Left cardiac atrium (tissue), 4 donors: ENCODE results near the gene KRT72. TPM values are rescaled to one million over a fixed set of nuclear protein-coding genes. Genes with fewer than 3 reads are reported as not detected.

Experiments
- ATAC-seq, 2 donors: fragments of 200-7000 bp; cut with Tn5 transposase; one replicate each; pipeline ENCODE4 v1.9.1; 2020; ENCODE audit warnings: mild to moderate bottlenecking in 2 of 2, moderate library complexity in 2 of 2
- DNase-seq: peaks from one replicate; pipeline ENCODE4 v3.0.0-alpha.2; 2020
- intact Hi-C, 2 donors: fragments of 100-400 bp; cut with DNase I; formaldehyde crosslinking; loops; one replicate each; pipeline versions ENCODE4 v1.14.1 to v1.15.1; 2022 to 2023
- total RNA-seq, 2 donors: library from RNA; stranded (reverse); fragmentation: NEBNext Ultra II Directional; extraction: Animal tissue kit (Norgen Biotek cat#: 25700); gene quantifications; one replicate each; pipeline ENCODE4 v1.2.1, GENCODE V29; 2021
- donor health status: DM: no; HTN: yes; CAD: no.
- donor health status: DM: no; HTN: yes; CAD: no; lungs with severe emphysema.
- donor health status: DM: yes; HTN: yes; CAD: no.
- donor health status: Dilated cardiomyopathy.

KRT72 gene
- total RNA-seq, 2 donors from 2014 or later, result not detected

DNA sequence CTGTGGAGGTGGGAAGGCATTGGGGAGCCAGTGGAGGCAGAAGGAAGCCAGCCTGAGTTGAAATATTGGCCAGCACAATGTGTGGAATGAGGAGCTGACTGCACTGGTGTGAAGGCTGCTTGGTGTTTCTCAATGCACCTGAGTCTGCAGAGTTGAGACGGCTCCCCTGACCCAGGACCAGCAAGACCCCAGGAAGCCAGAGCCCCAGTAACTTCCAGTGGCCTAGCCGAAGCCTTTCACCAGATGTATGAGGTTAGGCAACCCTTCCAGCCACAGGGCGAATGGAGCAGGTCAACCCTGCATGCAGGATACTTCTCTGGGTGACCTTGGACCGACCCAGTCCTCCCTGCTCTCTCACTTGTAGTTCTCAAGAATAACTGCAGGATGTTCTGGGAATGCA, 30.0 kb upstream of the KRT72 start:
- intact Hi-C loops, result no loop called here
- DNase-seq, result no peak

DNA sequence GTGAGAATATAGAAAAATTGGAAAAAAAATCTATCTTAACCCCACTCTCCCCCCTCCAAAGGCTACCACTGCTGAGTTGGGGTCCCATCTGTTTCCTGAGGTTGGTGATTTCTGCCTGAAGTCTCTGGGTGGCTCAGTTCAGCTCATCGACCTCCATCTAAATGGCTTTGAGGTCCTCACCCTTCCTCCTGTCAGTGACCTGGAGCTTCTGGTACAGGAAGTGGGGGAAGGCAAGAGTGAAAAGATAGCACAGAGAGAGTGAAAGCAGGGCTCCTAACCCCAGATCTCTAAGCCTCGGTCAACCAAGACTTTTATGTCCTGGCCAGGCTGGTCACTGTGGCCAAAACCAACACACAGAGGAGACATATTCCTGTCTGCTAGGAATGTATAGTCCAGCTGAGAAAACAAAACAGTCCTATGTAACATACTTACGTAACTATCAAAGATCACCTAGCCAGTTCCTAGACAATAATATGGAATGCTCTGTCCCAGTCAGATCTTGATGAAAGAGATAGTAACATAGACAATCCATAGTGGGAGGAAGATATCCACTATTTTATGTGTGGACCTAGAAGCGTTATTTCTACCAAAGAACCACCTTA, 29.4 kb upstream of the KRT72 start:
- intact Hi-C loops, result no loop called here
- DNase-seq, result no peak
- ATAC-seq, result no peak

More for the DNA sequence above, 30.0 kb upstream of the KRT72 start:
- ATAC-seq, result no peak

DNA sequence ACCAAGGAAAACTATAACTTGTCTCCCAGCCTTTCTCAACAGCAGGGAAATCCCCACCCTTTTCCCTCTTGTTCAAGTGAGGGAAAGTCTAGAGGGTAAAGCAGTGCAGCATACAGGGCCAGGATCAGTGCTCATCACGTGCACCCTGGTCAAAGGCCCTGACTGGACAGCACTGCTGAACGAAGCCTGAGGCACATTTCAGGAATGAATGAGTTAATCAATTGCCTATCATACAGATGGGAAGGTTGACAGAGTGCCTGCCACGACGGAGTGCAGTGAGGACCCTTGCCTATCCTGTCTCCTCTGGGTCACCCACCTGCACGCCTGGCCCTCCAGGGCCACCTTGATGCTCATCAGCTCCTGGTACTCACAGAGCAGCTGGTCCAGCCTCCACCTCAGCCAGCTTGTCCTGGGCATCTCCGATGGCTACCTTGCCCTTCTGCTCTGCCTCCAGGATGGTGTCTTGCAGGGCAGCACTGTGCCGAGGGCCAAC, 28.8 kb upstream of the KRT72 start:
- ATAC-seq (no peak), DNase-seq (no peak)
- intact Hi-C loops, result no loop called here

DNA sequence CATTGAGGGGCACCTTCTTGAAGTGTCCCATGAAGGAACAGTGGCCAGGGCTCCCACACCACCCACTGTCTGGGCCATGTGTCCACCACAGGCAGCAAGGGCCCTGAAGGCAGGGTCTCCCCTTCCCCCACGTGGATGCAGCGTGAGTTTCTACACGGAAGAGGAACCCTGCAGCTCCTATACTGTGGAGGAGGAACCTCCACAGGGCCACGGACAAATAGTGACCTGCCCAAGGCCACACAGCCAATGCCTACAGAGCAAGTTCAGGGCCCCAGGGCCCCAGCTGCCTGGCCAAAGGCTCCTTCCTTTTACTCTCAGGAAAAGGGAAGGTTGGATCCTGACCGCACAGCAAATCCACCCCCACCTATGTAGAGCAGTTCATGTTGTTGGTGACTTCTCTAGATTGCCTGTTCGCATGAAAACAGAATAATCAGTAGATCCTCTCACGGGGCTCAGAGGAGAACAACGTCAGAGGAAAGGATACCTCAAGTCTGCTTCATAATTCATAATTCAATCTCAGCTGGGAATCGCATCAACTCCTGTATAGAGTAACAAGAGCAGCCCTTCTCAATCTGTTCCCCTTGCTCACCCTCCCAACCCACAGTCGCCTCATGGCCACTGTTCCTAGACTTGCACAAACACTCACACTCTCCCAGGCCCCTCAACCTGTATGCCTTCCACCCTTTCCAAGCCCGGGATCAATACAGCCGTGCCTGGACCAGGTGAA, 28.2 kb upstream of the KRT72 start:
- DNase-seq (no peak), ATAC-seq (no peak)
- intact Hi-C loops, result no loop called here

DNA sequence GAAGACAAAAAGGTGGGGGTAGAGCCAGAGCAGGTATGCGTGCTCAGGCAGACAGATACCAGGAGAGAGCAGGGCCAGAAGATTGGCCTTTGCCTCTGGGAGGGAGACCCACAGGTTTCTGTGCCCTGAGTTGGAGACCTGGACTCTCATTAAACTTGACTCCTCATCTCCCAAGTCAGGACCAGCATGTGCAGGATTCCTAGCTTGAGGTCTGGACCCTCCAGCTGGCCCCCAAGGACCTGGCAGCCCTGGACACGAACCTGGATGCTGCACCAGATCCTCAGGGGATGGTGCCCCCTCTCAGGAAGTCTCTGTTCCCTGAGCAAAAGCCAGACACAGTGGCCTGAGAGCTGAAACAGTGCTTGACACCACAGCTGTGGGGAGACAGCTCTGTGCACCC, 27.6 kb upstream of the KRT72 start:
- intact Hi-C loops, result no loop called here
- DNase-seq, result no peak
- ATAC-seq, result no peak

DNA sequence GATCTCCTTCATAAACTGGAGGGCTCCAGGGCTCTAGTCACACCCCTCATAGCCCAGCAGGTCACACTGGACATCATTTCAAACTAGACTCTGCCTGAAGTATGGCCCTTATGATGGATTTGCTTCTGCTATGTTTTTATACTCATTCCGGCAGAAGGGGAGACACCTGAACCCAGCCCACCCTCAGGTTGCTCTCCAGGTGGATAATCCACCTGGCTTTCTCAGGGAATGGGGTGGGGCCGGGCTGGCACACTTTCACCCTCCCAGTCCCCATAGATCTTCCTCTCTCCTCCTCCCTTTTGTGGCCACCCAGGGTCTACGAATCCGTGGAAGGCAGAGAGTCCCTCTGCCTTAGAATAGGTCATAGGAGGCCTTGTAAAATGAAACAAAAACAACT, 26.8 kb upstream of the KRT72 start:
- ATAC-seq (no peak), DNase-seq (no peak)
- intact Hi-C loops, result no loop called here

DNA sequence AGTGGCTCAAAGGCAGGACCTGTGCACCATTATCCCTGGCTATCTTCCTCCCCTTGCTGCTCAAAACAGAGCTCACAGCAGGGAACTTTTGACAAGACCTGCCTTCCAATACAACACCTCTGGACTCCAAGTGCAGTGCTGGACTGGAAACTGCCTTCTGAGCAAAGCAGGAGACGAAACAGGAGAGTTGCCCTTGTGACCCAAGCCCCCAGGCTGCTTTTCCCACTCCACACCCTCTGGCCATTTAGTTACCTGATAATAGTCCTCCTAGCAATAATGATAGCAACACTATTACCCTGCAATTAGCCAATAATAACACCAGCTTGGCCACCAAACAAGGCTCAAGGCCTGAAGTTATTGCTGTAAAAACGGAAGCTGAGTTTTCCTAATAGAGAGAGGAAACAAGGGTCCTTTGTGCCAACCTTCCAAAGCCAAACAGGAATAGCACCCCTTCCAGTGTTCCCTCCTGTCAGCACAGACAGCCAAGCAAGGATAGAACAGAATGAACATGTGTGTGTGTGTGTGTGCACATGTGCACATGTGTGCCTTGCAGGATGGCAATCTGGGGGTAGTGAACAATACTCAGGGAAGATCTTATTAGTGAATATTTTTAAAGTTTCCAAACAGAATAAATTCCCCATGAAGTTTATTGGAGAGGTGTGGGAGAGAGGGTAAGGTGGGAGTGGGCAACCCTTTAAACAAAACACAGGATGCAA, 26.3 kb upstream of the KRT72 start:
- DNase-seq (no peak), ATAC-seq (no peak)
- intact Hi-C loops, result no loop called here

DNA sequence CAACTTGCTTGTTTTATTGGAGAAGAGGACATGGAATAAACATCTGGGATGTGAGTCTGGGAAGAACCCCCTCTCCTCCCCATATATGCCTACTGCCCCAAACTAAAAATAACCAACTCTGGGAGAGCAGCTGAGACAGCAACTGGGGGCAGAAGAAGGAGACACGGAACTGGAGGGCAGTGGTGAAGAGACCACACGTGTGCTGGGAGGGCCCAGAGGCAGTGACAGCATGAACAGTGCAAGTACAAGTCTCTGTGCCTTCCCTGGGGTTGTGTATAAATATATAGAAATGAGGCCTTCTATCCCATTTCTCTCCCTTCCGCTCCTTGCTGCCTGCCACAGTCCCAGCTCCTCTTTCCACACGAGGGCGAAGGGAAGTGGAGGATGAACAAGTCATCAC, 21.1 kb upstream of the KRT72 start:
- intact Hi-C loops, result no loop called here
- no peak for DNase-seq
- no peak for ATAC-seq

DNA sequence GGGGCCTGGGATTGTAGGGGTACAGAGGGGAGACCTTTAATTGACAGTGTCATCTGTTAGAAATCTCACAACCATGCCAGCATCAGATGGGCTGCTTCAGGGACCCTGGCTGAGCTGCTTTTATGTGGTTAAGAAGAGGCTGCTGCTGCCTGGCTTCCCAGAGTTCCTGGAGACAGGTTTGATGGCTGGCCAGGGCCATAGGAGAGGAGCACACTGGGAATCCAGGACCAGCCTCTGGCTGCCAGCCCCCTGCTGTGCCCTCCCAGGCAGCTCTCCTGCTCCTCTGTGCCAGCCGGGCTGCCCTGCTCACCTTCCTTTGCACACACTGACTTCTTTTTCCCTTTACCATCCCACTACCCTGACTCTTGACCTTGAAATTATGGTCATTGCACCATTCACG, 17.6 kb upstream of the KRT72 start:
- DNase-seq, result no peak
- intact Hi-C loops, result no loop called here
- no peak for ATAC-seq

DNA sequence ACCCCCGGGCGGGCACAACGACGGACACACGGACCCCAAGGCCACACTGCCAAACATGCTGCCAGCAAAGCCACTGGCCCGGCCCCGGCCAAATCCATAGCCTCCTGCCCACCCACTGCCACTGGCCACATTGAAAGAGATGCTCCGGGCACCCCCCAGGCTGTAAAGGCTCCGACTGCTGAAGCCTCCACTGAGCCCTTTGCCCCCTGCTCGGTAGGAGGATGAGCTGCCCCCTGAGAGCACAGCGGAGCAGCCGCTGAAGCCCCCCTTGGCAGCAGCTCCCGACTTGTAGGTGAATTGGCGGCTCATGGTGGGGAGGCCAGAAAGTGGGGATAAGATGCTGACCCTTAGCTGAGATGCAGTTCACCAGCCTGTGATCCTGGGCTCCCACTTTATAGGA, 17.0 kb upstream of the KRT72 start, which contains the start of gene KRT73:
TSS of gene KRT73 (minus strand) at position 344 of the 400 bp plus-strand sequence. CDS start at position 309, 35 bp downstream.
- DNase-seq (no peak), ATAC-seq (no peak)
- intact Hi-C loops, result no loop called here

DNA sequence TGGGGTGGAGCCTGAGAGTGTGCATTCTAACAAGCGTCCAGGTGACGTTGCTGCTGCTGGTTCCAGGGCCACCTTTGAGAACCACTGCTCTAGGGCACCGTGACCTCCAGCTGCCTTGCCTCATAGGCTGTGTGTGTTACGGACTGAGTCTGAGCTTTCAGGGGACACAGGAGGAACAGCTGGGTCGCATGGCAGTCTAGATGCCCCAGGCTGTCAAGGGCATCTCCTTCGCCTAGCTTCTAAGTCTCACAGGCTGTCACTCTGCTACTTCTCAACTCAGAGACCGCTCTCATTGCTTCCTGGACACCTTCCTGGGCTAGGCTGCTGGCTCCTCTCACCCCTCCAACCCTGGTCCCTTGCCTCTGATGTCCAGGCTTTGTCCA, 16.1 kb upstream of the KRT72 start:
- ATAC-seq (no peak), DNase-seq (no peak)
- intact Hi-C loops, result no loop called here

DNA sequence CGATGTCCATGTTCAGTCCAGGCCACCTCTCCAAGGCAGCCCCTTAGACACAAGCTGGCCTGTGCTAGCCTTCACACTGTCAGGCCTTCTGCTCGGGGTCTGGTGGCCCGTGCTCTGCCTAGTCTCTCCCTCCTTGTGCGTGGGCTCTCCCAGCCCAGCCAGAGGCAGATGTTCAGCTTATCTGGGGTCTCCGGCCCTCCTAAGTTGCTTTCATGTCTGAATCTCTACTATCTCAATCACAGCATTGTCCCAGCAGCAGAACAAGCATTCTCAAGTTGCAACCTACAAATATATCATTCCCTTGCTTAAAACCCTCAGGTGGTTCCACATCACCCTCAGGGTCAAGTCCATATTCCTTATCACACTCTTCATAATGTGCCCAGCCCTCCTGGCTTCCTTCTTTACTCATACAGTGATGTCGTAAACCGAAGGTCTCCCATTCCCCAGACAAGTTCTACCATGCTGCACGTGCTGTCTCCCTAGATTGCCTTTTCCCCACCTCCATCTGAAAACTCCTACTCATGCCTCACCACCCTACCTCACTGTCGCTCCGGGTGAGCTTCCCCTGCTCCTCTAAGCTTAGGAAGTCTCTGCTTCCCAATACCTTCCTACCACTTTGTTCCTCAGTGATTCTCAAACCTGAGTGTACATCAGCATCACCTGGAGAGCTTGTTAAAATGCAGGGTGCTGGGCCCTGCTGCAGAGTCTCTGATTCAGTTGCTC, 15.6 kb upstream of the KRT72 start:
- intact Hi-C loops, result no loop called here
- no peak for ATAC-seq
- DNase-seq, result no peak

DNA sequence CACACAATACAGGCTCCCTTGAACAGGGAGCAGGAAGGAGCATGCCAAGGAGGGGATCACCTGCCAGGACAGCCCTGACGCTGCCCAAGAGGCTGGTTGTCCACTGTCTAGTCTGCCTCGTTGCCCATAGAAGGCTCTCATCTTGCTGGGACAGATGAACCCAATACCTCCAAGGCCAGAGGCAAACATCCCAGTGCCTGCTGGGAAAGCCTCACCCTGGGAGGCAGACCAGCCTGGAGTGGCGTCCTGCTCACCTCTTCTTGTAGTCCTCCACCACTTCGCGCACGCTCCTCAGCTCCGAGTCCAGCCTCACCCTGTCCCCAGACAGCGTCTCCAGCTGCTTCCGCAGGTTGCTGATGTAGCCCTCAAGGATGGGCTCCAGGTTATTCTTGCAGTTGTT, 14.6 kb upstream of the KRT72 start:
- ATAC-seq (no peak), DNase-seq (no peak)
- intact Hi-C loops, result no loop called here

DNA sequence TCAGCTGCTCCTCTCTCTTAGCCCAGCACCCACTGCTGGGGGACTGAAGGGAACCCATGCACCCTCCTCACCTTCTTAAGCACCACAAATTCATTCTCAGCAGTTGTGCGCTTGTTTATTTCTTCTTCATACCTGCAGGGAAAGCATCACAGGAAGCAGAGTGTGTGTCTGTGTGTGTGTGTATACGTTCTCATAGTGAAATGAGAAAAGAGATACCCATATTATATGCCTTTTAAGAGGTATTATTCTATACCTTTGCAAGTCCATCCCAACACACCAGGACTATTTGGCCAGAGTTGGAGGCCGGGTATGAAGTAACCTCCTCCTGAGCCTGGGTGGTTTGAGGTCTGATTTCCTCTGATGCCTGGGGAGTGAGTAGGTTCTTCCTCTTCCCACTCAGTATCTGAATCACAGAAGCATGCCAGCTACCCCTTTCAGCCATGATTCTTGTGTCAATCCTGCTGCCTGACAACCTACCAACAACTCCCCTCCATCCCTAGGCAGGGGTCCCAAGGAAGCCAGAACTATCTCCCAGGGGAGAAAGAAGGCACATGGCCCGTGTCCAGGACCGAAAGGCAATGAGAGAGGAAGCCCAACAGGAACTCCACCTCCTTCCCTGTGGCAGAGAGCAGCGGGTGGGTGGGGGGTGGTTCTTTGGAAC, 14.1 kb upstream of the KRT72 start:
- intact Hi-C loops, result no loop called here
- no peak for ATAC-seq

DNA sequence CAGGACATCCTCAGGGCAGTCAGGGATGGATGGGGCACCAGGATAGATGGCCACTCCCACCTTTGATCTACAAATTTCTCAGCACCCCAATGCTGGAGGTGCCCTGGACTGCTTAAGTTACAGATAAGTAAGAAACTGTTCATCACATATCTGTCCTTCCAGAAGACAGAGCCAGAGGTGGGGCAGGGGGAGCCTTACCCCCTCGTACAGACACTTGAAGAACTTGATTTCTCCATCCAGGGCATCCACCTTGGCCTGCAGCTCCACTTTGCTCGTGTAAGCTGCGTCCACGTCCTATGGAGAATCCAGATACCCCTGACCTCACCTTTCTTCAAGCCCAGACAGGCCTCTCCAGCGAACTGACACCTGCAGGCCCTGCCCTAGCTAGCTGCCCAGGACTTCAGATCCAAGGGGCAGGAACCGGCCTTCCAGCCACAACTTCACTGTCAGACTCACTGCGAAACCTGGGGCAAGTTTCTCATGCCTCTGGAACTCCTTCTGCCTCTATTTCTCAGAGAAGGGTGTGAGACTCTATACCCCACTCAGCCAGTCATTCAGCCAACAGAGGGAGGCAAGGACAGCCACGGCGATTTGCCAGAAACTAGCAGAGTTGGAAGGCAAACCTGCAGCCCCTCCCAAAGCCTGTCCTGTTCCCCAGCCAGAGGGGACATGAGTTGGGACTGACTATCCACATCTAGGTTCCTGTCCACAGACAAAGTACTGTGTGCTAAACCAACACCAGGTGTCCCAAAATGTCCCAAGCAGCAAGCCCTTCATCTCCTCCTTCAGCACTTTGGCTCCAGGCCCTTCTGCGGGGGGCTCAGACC, 13.3 kb upstream of the KRT72 start:
- ATAC-seq (no peak), DNase-seq (no peak)
- intact Hi-C loops, result no loop called here

More for the DNA sequence above, 14.1 kb upstream of the KRT72 start:
- DNase-seq, result no peak

DNA sequence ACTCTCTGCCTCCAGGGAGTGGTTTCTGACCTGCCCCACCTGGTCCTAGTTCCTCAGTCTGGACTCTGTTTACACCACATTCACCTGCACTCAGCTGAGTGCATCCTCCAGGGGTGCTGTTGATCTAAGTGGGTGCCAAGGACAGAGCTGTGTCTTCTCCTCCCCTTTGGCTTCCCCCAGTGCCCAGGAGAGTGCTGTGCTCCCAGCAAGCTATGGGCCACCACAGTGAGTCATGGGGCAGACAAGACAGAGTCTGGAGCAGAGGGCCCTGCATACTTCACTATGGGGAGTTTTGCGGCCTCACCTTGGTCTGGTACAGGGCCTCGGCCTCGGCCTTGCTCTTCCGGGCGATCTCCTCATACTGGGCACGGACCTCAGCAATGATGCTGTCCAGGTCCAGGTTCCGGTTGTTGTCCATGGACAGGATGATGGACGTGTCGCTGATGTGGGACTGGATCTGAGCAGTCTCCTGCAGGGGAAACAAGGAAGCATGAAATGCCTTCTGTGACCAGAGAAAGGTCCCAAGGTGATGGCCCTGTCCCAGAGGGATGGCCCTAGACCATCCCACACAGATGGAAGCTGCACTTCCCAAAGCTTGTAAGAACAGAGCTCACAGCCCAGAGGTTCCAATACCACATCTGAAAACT, 12.2 kb upstream of the KRT72 start:
- ATAC-seq, result no peak

DNA sequence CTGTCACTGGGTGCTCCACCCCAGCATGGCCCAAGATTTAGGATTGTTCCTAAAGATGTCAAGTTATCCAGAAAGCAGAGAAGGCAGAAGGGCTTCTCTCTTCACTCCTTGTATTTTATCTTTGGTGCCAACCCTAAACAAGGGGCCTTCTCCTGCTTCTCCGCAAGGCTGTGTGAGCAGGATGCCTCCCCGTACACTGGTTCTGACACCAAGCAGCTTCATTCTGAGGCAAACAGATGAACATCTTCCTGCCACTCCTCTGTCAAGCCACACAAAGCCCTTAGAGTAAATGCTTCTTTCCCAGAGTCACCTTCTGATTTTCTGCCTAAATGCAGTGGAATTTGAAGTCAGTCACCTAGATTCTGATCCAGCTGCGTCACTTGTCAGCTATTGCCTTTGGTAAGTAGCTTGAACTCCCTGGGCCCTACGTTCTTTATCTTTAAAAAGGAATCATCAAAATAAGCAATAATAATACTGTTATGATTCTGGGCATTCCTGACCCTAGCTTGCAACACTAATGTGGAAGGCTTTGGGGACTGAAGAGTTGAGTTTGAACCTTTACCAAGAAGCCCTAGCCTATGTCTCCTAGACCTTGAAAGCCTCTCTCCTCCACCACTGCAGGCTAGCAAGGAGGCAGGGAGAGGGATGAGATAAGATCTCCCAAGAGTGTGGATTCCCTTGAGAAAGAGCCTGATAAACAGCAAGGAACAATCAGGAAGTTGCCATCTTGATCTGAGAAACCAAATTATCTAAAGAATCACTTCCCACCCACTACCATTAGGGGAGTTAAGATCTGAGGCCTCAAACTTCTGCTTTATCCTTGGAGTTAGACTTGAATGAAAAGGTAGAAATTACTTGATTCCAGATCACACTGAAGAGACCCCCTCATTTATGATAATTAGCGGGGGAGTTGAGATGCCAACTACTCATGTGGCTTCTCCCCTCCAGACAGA, 11.4 kb upstream of the KRT72 start:
- DNase-seq (no peak), ATAC-seq (no peak)
- intact Hi-C loops, result no loop called here

More for the DNA sequence above, 12.2 kb upstream of the KRT72 start:
- intact Hi-C loops, result no loop called here
- no peak for DNase-seq
